Activated CD4-positive, alpha-beta memory T cell treated with anti-CD3 and anti-CD28 coated beads, Interleukin-2, amount 10 ng/mL, durations not matched to agents 7 days and 5 days (primary cell): ENCODE measurements around the gene TNFRSF18. TPM values are rescaled to one million over a fixed set of nuclear protein-coding genes. Genes with fewer than 3 reads are reported as not detected.

Experiments
- CTCF ChIA-PET: fragments of 350-600 bp; sonication (Branson Sonifier 250); formaldehyde crosslinking; loops from one replicate; lab custom pipeline; 2021; ENCODE audit warnings: antibody characterized with exemption, inconsistent platforms; lab: Charles Lee
- POLR2A ChIA-PET: fragments of 350-600 bp; sonication (Branson Sonifier 250); formaldehyde crosslinking; loops from one replicate; lab custom pipeline; 2021; ENCODE audit warnings: antibody characterized with exemption; lab: Charles Lee
- DNase-seq: peaks from one replicate; pipeline ENCODE4 v3.0.0-alpha.2; 2020
- H3K27ac Mint-ChIP-seq: one replicate; pipeline ENCODE4 v1.8.0; 2021; ENCODE audit warnings: mild to moderate bottlenecking, mixed read lengths
- H3K27me3 Mint-ChIP-seq: one replicate; pipeline ENCODE4 v1.8.0; 2021; ENCODE audit warnings: mixed read lengths
- H3K36me3 Mint-ChIP-seq: one replicate; pipeline ENCODE4 v1.8.0; 2021; ENCODE audit warnings: low read depth, mixed read lengths
- H3K4me1 Mint-ChIP-seq: one replicate; pipeline ENCODE4 v1.8.0; 2021; ENCODE audit warnings: mixed read lengths
- H3K4me3 Mint-ChIP-seq: one replicate; pipeline ENCODE4 v1.8.0; 2021; ENCODE audit warnings: mild to moderate bottlenecking, mixed read lengths
- H3K9me3 Mint-ChIP-seq: one replicate; pipeline ENCODE4 v1.8.0; 2021; ENCODE audit warnings: mixed read lengths
- total RNA-seq, 2 experiments: library from RNA; stranded (reverse); gene quantifications; one replicate each; pipeline ENCODE4 v1.2.3, GENCODE V29; 2021

The TNFRSF18 gene
- total RNA-seq, 2 experiments from 2014 or later: 115 to 116 TPM

DNA sequence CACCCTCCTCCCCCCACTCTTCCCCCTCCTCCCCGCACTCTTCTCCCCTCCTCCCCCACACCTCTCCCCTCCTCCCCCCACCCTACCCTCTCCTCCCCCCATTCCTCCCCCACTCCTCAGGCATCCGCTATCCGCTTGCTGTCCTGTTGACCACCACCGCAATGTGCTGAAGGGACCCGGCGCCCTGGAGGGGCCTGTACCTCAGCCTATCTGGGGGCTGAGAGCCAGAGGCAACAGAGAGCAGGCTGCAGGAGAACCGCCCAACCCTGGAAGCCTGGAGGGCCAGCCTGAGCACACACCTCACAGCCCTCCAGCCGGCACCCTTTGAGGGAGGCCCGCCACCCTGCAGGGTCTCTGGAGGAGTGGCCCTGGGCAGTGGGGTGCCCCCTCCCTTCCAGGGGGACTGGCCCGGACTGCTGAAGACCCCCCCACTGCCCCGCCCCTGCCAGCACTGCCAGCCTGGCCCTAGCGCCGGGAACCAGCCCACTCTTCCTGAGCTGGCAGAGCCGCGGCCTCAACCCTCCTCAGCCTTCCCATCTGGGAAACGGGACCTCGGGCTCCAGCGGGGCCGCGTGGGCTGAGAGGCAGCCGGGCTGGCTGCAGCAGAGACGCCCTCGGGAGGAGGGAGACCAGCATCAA lies 38.9 kb upstream of the TNFRSF18 start:
- CTCF ChIA-PET: no interaction called here

DNA sequence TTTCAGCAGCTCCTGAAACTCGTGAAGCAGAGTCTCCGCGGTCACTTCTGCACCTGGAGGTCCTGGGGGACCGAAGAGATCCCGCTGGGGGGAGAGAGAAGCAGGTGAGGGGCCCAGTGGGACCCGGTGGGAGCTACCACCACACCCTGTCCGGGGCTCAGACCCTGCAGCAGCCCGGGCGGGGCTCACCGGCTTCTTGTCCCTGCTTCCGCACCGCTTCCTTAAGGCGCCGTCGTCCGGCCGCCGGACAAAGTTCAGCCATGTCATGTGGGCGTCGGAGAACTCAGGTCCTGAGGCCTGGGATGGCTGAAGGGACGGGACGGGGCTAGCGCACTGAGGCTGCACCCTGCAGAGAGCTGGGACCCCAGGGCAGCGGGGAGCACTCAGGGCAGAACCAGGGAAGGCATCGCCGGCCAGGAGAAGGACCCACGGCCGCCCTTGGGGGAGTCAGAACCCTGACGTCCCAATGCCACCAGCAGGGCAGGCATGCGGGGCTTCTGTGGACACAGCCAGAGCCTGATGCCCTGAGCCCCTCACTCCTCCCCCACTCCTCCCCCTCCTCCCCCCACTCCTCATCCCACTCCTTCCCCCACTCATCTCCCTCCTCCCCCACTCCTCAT lies 37.9 kb upstream of the TNFRSF18 start:
- H3K4me3 Mint-ChIP-seq: no peak overlapping the region
- H3K27me3 Mint-ChIP-seq: peaks cover 4% of the 10 kb centered on the region
- H3K4me1 Mint-ChIP-seq: no peaks in the 10 kb centered on the region
- no peaks in the 10 kb centered on the region for H3K36me3 Mint-ChIP-seq
- H3K27ac Mint-ChIP-seq: no peak overlapping the region
- no peak for DNase-seq
- H3K9me3 Mint-ChIP-seq: no peaks in the 10 kb centered on the region
- CTCF ChIA-PET: no interaction called here
- POLR2A ChIA-PET: interaction anchor here (1.4 kb wide), 1 partner anchor 29 kb away, joined by 4 read pairs; the partner anchor contains the start of gene UBE2J2

More for the DNA sequence above, 38.9 kb upstream of the TNFRSF18 start:
- H3K9me3 Mint-ChIP-seq: no peaks in the 10 kb centered on the region
- H3K27ac Mint-ChIP-seq: no peak overlapping the region
- POLR2A ChIA-PET: no interaction called here
- H3K4me3 Mint-ChIP-seq: no peak overlapping the region
- H3K27me3 Mint-ChIP-seq: peaks cover 4% of the 10 kb centered on the region
- no peaks in the 10 kb centered on the region for H3K36me3 Mint-ChIP-seq
- DNase-seq: no peak
- H3K4me1 Mint-ChIP-seq: peaks cover 6% of the 10 kb centered on the region

GRCh38 chr1:1243807-1244191 lies 37.4 kb upstream of the TNFRSF18 start:
- H3K27ac Mint-ChIP-seq: no peak overlapping the region
- POLR2A ChIA-PET: interaction anchor here (1.4 kb wide), 1 partner anchor 30 kb away, joined by 4 read pairs; the partner anchor contains the start of gene UBE2J2
- DNase-seq: no peak
- CTCF ChIA-PET: no interaction called here
- no peaks in the 10 kb centered on the region for H3K4me1 Mint-ChIP-seq
- H3K27me3 Mint-ChIP-seq: peaks cover 4% of the 10 kb centered on the region
- no peak overlapping the region for H3K4me3 Mint-ChIP-seq
- no peaks in the 10 kb centered on the region for H3K9me3 Mint-ChIP-seq
- no peaks in the 10 kb centered on the region for H3K36me3 Mint-ChIP-seq

GRCh38 chr1:1243266-1243660 lies 36.9 kb upstream of the TNFRSF18 start:
- ChIA-PET CTCF (no interaction called here), POLR2A (interaction anchor here (1.4 kb wide), 1 partner anchor 30 kb away, joined by 4 read pairs; the partner anchor contains the start of gene UBE2J2)
- Mint-ChIP-seq H3K4me3 (no peak overlapping the region), H3K4me1 (no peaks in the 10 kb centered on the region), H3K27ac (no peak overlapping the region), H3K9me3 (no peaks in the 10 kb centered on the region), H3K27me3 (peaks cover 4% of the 10 kb centered on the region), H3K36me3 (no peaks in the 10 kb centered on the region)
- no peak for DNase-seq

- no peaks in the 10 kb centered on the region for H3K9me3 Mint-ChIP-seq
- POLR2A ChIA-PET: no interaction called here
- H3K36me3 Mint-ChIP-seq: no peaks in the 10 kb centered on the region
- no peak for DNase-seq
- no peak overlapping the region for H3K27ac Mint-ChIP-seq
- H3K27me3 Mint-ChIP-seq: peaks cover 4% of the 10 kb centered on the region
- no peaks in the 10 kb centered on the region for H3K4me1 Mint-ChIP-seq
- CTCF ChIA-PET: interaction anchor here (0.9 kb wide), 1 partner anchor 120 kb away, joined by 4 read pairs; no protein-coding TSS in a partner anchor
- H3K4me3 Mint-ChIP-seq: no peak overlapping the region
Measured at GRCh38 chr1:1242461-1243265, 36.3 kb upstream of the TNFRSF18 start.

DNA sequence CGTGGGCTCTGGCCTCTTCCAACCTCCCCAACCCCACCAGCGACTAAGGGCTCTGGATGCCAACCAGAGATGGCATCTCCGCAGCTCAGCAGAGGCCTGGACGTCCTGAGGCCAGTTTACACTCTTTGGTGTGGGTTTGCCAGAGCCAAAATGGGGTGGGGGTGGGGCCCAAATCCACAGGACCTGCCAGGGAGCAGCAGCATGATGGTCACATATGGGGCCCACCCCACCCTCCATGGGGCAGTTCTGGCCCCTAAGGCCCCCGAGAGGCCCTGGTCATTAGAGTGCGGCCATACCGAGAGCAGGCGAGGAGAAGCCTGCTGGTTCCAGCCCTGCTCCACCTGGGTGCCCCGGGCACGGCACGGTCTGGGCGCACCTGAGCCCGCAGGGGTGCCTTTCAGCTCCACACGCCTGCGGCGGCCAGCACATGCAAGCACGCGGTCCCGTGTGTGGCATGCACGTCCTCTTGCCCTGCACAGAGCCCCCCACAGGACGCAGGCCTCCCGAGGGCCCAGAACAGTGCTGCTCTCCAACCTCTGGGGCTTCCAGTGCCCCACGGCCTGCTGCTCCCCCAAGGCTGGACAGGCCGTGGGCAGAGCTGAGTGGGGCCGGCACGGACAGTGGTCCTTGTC lies 35.3 kb upstream of the TNFRSF18 start:
- Mint-ChIP-seq H3K9me3 (no peaks in the 10 kb centered on the region), H3K4me1 (no peaks in the 10 kb centered on the region), H3K27ac (no peak overlapping the region), H3K36me3 (no peaks in the 10 kb centered on the region), H3K4me3 (no peak overlapping the region), H3K27me3 (no peaks in the 10 kb centered on the region)
- no peak for DNase-seq
- CTCF ChIA-PET: interaction anchor here (0.9 kb wide), 1 partner anchor 119 kb away, joined by 4 read pairs; no protein-coding TSS in a partner anchor
- POLR2A ChIA-PET: interaction anchor here (0.5 to 1.4 kb wide), 2 partner anchors 10 to 162 kb away, joined by 3 read pairs; partner anchors contain the start of genes B3GALT6 and SDF4

- no peak overlapping the region for H3K27ac Mint-ChIP-seq
- no peaks in the 10 kb centered on the region for H3K27me3 Mint-ChIP-seq
- CTCF ChIA-PET: no interaction called here
- H3K4me3 Mint-ChIP-seq: no peak overlapping the region
- POLR2A ChIA-PET: interaction anchor here (1.4 kb wide), 1 partner anchor 9 kb away, joined by 3 read pairs; the partner anchor contains the start of genes B3GALT6 and SDF4
- DNase-seq: no peak
- no peaks in the 10 kb centered on the region for H3K9me3 Mint-ChIP-seq
- no peaks in the 10 kb centered on the region for H3K36me3 Mint-ChIP-seq
- H3K4me1 Mint-ChIP-seq: no peaks in the 10 kb centered on the region
Measured at GRCh38 chr1:1240822-1241587, 34.6 kb upstream of the TNFRSF18 start.

- ChIA-PET POLR2A (interaction anchor here (1.4 kb wide), 1 partner anchor 9 kb away, joined by 3 read pairs; the partner anchor contains the start of genes B3GALT6 and SDF4), CTCF (no interaction called here)
- DNase-seq: no peak
- H3K4me3 Mint-ChIP-seq: no peak overlapping the region
- no peaks in the 10 kb centered on the region for H3K4me1 Mint-ChIP-seq
- H3K36me3 Mint-ChIP-seq: no peaks in the 10 kb centered on the region
- no peaks in the 10 kb centered on the region for H3K9me3 Mint-ChIP-seq
- no peak overlapping the region for H3K27ac Mint-ChIP-seq
- H3K27me3 Mint-ChIP-seq: no peaks in the 10 kb centered on the region
Measured at GRCh38 chr1:1240348-1240732, 33.9 kb upstream of the TNFRSF18 start.

DNA sequence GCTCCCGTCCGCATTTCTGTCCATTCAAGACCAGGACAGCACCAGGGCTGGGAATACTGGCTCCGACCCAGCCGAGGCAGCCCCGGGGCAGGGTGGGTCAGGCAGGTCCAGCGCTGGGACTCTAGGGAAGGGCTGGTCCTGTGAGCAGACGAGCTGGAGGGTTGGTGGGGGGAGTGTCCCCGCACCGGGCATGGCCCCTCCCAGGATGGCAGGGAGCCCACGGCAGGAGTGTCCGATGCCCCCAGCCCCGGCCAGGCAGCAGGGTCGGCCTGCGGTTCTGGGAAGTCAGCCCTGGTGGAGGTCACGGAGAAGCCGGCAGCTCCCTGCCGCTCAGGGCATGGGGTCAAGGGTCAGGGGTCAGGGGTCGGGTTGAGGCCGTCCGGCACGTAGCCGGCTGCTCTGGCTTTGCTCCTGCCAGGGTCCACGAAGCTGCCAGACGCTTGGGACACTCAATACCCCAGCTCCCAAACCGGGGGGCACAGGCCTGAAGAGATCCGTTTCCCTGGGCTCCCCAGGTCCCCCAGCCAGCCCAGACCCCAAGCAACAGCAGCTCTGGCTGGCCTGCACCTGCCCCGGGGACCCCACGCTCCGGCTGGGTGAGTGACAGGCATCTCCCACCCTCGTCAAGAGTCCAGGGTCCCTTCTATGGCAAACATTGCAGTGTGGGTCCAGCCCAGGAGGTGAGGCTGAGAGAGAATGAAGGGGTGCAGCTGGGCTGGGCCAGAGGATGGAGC lies 33.4 kb upstream of the TNFRSF18 start:
- Mint-ChIP-seq H3K9me3 (no peaks in the 10 kb centered on the region), H3K4me1 (no peaks in the 10 kb centered on the region), H3K36me3 (no peaks in the 10 kb centered on the region), H3K27ac (no peak overlapping the region), H3K4me3 (no peak overlapping the region), H3K27me3 (no peaks in the 10 kb centered on the region)
- POLR2A ChIA-PET: interaction anchor here (1.4 to 1.8 kb wide), 2 partner anchors 8 to 135 kb away, joined by 3 read pairs; partner anchors contain the start of genes AURKAIP1, B3GALT6 and SDF4
- no peak for DNase-seq
- CTCF ChIA-PET: no interaction called here

DNA sequence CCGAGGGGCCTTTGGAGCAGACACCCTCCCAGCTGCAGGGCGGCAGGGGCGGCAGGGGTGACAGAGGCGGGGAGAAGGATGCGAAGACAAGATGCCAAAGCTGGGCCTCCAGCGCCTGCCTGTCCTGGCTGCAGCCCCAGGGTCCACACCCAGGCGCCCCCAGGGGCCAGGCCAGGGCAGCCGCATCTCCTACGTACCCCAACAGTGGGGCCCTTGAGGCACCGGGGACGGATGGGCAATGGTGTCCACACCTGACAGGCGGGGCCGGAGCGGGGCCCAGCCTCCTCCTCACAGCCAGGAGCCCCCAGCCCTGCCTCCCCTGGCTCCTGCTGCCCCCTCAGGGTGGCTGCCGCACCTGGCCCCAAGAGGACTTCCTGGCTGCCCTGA lies 32.8 kb upstream of the TNFRSF18 start:
- DNase-seq: no peak
- peaks cover 5% of the 10 kb centered on the region for H3K4me1 Mint-ChIP-seq
- ChIA-PET CTCF (no interaction called here), POLR2A (interaction anchor here (1.8 kb wide), 1 partner anchor 136 kb away, joined by 3 read pairs; the partner anchor contains the start of gene AURKAIP1)
- no peak overlapping the region for H3K27ac Mint-ChIP-seq
- no peak overlapping the region for H3K4me3 Mint-ChIP-seq
- no peaks in the 10 kb centered on the region for H3K9me3 Mint-ChIP-seq
- H3K27me3 Mint-ChIP-seq: no peaks in the 10 kb centered on the region
- H3K36me3 Mint-ChIP-seq: peaks cover 5% of the 10 kb centered on the region

GRCh38 chr1:1238702-1239178 lies 32.3 kb upstream of the TNFRSF18 start:
- Mint-ChIP-seq H3K4me3 (no peak overlapping the region), H3K4me1 (peaks cover 10% of the 10 kb centered on the region), H3K9me3 (no peaks in the 10 kb centered on the region), H3K36me3 (peaks cover 10% of the 10 kb centered on the region), H3K27ac (no peak overlapping the region), H3K27me3 (no peaks in the 10 kb centered on the region)
- ChIA-PET CTCF (no interaction called here), POLR2A (interaction anchor here (0.9 to 2.6 kb wide), 3 partner anchors 12 to 136 kb away, joined by 3 to 7 read pairs (median 3); partner anchors contain the start of gene AURKAIP1)
- DNase-seq: no peak
